ENCODE data around the gene KANSL3.

- TF ChIP-seq POLR2A (IDR thresholded peaks at IDR 0.05; ENCODE audit: low read depth, low read length) (no peak), CTCF (IDR thresholded peaks at IDR 0.05; ENCODE audit: extremely low read depth in 1 of 2, insufficient read depth in 1 of 2, low read depth in 1 of 2, low read length in 2 of 2) (no peak), EZH2 (IDR thresholded peaks at IDR 0.05; ENCODE audit: borderline replicate concordance, low read depth, low read length, severe bottlenecking) (no peak), MAX (IDR thresholded peaks at IDR 0.05; ENCODE audit: insufficient read depth, insufficient read length) (no peak), POLR2AphosphoS5 (IDR thresholded peaks at IDR 0.05; ENCODE audit: insufficient read depth, low read depth, low read length) (no peak), MYC (IDR thresholded peaks at IDR 0.05; ENCODE audit: low read depth, low read length) (no peak), JUN (IDR thresholded peaks at IDR 0.05; ENCODE audit: borderline replicate concordance, insufficient read depth, insufficient read length, low read depth) (no peak)
Observed at GRCh38 chr2:96669539-96670215, 31.6 kb upstream of the KANSL3 start.

All from endothelial cell of umbilical vein (primary cell).